ENCODE results near the gene PRPF38B.

PRPF38B gene

GRCh38 chr1:108645564-108646184 is 46.4 kb upstream of the PRPF38B start:
- Histone ChIP-seq H3K4me2 (no peak overlapping the region), H2AFZ (ENCODE audit: low read depth) (no peak overlapping the region), H3K79me2 (ENCODE audit: insufficient read depth, low read depth) (no peaks in the 10 kb centered on the region), H3K4me3 (IDR thresholded peaks at IDR 0.05; ENCODE audit: insufficient read depth, low read depth, low read length) (no peak overlapping the region), H3K36me3 (ENCODE audit: insufficient read depth) (no peaks in the 10 kb centered on the region), H3K27me3 (ENCODE audit: insufficient read depth, low read depth) (no peaks in the 10 kb centered on the region), H3K4me1 (ENCODE audit: low read depth, poor library complexity, severe bottlenecking) (peaks cover 8% of the 10 kb centered on the region), H3K9ac (no peak overlapping the region), H4K20me1 (ENCODE audit: insufficient read depth) (no peaks in the 10 kb centered on the region), H3K27ac (no peak overlapping the region)
- no peak for TF ChIP-seq CTCF (conservative IDR thresholded peaks at IDR 0.05; ENCODE audit: low read depth, low read length)

- H3K4me2 ChIP-seq: no peak overlapping the region
- H3K36me3 ChIP-seq (ENCODE audit: insufficient read depth): no peaks in the 10 kb centered on the region
Observed at GRCh38 chr1:108646265-108646647, 45.9 kb upstream of the PRPF38B start.

GRCh38 chr1:108646648-108647269 is 45.4 kb upstream of the PRPF38B start:
- Histone ChIP-seq H3K27me3 (ENCODE audit: insufficient read depth, low read depth) (no peaks in the 10 kb centered on the region), H2AFZ (ENCODE audit: low read depth) (peak overlapping the region; percentile 33; the same call in 1 of the 2 replicates), H4K20me1 (ENCODE audit: insufficient read depth) (no peaks in the 10 kb centered on the region), H3K4me2 (no peak overlapping the region), H3K79me2 (ENCODE audit: insufficient read depth, low read depth) (no peaks in the 10 kb centered on the region), H3K36me3 (ENCODE audit: insufficient read depth) (no peaks in the 10 kb centered on the region), H3K4me1 (ENCODE audit: low read depth, poor library complexity, severe bottlenecking) (peaks cover 8% of the 10 kb centered on the region), H3K4me3 (IDR thresholded peaks at IDR 0.05; ENCODE audit: insufficient read depth, low read depth, low read length) (no peak overlapping the region), H3K9ac (no peak overlapping the region), H3K27ac (no peak overlapping the region)
- TF ChIP-seq CTCF (conservative IDR thresholded peaks at IDR 0.05; ENCODE audit: low read depth, low read length): no peak

More at GRCh38 chr1:108646265-108646647, 45.9 kb upstream of the PRPF38B start:
- Histone ChIP-seq H3K9ac (no peak overlapping the region), H4K20me1 (ENCODE audit: insufficient read depth) (no peaks in the 10 kb centered on the region), H3K4me1 (ENCODE audit: low read depth, poor library complexity, severe bottlenecking) (peaks cover 8% of the 10 kb centered on the region), H3K79me2 (ENCODE audit: insufficient read depth, low read depth) (no peaks in the 10 kb centered on the region), H2AFZ (ENCODE audit: low read depth) (no peak overlapping the region), H3K4me3 (IDR thresholded peaks at IDR 0.05; ENCODE audit: insufficient read depth, low read depth, low read length) (no peak overlapping the region), H3K27me3 (ENCODE audit: insufficient read depth, low read depth) (no peaks in the 10 kb centered on the region), H3K27ac (no peak overlapping the region)
- no peak for TF ChIP-seq CTCF (conservative IDR thresholded peaks at IDR 0.05; ENCODE audit: low read depth, low read length)

GRCh38 chr1:108653431-108654105 is 38.5 kb upstream of the PRPF38B start:
- Histone ChIP-seq H4K20me1 (ENCODE audit: insufficient read depth) (no peaks in the 10 kb centered on the region), H3K27ac (no peak overlapping the region), H3K79me2 (ENCODE audit: insufficient read depth, low read depth) (no peaks in the 10 kb centered on the region), H2AFZ (ENCODE audit: low read depth) (no peak overlapping the region), H3K9ac (no peak overlapping the region), H3K27me3 (ENCODE audit: insufficient read depth, low read depth) (no peaks in the 10 kb centered on the region), H3K4me3 (IDR thresholded peaks at IDR 0.05; ENCODE audit: insufficient read depth, low read depth, low read length) (no peak overlapping the region), H3K4me2 (no peak overlapping the region), H3K36me3 (ENCODE audit: insufficient read depth) (no peaks in the 10 kb centered on the region), H3K4me1 (ENCODE audit: low read depth, poor library complexity, severe bottlenecking) (no peaks in the 10 kb centered on the region)
- TF ChIP-seq CTCF (conservative IDR thresholded peaks at IDR 0.05; ENCODE audit: low read depth, low read length): no peak
